Hematopoietic multipotent progenitor cell (in vitro differentiated cells): ENCODE measurements around the gene CDC7. TPM values are rescaled to one million over a fixed set of nuclear protein-coding genes. Genes with fewer than 3 reads are reported as not detected.
A peak's percentile ranks its signal among the peaks of the same experiment; 100 is the strongest.
"Not testable (repeated sequence)": the region's sequence is repeated elsewhere in the genome, so short reads cannot be mapped to it uniquely, and the experiment has no call there.

Source experiments
- DNase-seq, 3 donors: peaks; one replicate each; pipeline ENCODE4 v3.0.0-alpha.2; 2011 to 2015; ENCODE audit warnings: low read depth in 2 of 3, low spot score in 2 of 3
- total RNA-seq: library from RNA; depleted of rRNA; stranded (reverse); fragments of >200 nt; gene quantifications from one replicate; pipeline ENCODE4 v1.2.3, GENCODE V29; 2012

Gene CDC7
- total RNA-seq, 1 donor = 3.8 TPM

DNA sequence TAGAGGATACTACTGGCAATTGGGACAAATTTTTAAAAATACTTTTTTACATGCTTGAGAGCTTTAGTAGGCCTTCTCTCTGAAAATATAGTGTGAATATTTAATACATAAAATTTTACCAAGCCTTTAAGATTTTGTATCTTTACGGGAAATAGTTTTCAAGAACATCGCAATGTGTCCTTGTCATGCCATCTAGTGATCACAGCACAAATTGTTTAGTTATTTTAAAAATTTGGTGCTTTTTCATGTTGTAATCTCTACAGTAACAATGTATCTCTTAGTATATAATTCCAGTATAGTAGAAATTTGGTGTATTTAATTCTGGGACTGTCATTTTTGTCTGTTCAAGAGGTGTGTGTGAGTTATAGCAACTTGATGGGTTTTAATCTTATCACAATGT, 6.7 kb downstream of the CDC7 start:
- DNase-seq = peak in 1 of 3 donors; percentile 24

DNA sequence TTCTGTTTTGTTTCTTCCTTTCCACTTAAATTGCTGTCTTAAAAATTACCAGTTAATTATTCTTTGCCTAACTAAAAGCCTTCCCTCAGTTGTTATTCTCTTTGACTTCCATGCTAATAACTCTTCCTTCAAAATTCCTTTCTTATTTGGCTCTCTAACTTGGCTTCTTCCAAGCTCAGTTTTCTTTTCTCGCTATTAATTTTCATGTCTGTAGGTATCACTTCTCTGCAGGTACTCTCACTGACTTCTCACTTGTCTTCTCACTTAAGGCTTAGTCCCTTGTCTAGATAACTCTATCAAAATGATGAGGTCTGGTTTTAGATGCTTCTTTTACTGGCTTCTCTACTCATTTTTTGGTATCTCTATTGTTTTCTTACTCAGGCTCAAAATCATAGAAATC, 10.1 kb downstream of the CDC7 start:
- DNase-seq = no peak

DNA sequence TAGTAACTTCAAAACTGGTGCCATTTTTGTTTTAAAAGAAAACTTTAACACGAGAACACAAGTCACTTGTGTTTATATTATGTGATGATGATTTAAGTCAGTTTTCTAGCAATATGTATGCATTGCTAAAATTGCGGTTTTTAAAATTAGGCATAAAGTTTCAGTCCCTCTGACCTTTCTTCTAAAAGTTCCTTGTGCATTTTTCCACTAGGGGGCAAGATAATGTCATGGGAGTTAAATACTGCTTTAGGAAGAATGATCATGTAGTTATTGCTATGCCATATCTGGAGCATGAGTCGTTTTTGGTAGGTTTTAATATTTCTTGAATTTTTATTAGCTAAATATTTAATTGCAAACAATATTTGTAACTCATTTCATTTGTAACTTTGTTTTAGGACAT, 10.7 kb downstream of the CDC7 start:
- DNase-seq = peak in 1 of 3 donors; percentile 74

DNA sequence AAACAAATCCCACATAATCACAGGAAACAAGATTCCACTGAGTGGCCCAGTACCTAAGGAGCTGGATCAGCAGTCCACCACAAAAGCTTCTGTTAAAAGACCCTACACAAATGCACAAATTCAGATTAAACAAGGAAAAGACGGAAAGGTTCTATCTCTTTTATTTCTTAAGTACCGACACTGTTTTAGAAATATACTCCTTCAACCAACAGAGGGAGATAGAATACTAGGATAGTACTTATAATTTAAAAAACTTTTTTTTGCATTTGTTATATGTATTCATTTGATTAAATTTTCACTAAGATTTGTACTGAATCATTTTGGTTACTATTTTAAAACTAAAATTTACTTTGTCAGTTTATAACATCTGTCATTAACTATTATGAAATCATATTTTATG, 12.5 kb downstream of the CDC7 start:
- DNase-seq = peak in 1 of 3 donors; percentile 26

DNA sequence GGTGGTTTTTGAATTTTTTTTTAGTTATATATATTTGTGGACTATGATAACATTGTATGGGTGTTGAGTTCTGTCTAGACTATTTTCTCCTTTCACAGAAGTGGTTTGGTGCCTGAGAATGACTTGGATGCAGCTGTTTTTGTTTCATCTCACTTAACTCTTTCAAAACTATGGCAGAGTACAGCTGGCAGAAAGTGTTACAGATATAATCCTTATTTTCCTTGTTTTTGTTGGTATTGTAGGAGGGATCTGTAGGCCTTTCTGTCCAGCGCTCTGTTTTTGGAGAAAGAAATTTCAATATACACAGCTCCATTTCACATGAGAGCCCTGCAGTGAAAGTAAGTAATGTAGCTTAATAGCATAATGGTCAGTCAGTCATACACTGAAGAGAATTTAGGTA, 13.1 kb downstream of the CDC7 start:
- no peak for DNase-seq

DNA sequence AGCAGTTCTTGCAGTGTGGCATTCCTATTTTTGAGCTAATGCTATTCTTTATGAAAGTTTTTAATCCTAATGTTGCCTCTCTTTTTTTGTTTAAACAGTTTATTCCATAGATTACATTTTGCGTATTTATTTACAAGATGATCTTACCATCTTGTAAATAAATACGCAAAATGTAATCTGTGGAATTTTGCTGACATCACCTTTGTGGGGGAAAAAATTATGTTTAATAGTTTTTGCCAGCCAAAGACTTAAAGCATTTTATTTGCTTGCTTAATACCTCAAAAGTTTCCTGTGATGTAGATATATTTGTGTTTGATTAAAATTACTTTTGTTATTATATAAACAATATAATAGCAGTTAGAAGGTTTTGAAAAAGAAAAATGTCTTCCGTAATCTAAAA, 15.3 kb downstream of the CDC7 start:
- DNase-seq = no peak

DNA sequence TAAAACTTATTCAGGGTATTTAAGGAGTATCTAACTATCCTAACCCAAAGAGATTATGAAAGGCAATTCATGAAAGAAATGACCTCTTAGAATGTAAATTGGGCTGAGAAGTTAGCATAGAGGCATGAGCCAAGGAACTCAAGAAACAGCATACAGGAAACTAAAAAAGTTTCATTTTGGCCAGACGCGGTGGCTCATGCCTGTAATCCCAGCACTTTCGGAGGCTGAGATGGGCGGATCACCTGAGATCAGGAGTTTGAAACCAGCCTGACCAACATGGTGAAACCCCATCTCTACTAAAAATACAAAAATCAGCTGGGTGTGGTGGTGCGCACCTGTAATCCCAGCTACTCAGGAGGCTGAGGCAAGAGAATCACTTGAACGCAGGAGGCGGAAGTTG, 16.0 kb downstream of the CDC7 start:
- not testable (repeated sequence) for DNase-seq

DNA sequence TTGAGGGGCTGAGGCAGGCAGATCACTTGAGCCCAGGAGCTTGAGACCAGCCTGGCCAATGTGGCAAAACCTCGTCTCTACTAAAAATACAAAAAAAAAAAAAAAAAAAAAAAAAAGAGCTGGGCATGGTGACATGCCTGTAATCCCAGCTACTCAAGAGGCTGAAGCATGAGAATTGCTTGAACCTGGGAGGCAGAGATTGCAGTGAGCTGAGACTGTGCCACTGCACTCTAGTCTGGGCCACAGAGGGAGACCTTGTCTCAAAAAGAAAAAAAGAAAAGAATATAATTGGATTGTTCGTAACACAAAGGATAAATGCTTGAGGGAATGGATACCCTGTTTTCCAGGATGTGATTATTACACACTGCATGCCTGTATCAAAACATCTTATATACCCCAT, 18.5 kb downstream of the CDC7 start:
- DNase-seq = not testable (repeated sequence)

DNA sequence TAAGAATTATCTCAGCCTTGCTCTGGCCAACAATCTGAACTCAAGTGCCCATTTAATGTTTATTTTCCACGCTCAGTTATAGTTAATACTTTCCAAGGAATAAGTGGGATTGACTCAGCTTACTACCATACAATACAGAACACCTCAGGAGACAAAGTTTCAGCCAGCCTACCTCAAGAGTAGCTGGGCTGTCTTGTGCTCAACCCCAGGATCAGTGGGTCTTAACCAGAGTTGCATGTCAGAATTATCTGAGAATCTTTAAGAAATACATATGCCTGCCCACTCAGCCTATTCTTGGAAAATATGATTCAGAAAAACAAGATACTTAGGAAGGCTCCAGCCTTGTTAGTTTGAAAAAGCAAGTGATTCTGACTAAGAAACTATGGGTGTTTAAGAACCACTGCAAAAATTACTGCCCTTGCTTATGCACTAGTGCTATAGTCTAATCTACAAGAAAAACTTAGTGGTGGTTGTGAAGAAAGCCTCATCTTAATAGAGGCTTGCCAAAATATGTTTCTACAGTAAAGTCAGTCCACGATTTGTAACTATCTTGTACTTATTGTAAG, 20.4 kb downstream of the CDC7 start:
- no peak for DNase-seq

DNA sequence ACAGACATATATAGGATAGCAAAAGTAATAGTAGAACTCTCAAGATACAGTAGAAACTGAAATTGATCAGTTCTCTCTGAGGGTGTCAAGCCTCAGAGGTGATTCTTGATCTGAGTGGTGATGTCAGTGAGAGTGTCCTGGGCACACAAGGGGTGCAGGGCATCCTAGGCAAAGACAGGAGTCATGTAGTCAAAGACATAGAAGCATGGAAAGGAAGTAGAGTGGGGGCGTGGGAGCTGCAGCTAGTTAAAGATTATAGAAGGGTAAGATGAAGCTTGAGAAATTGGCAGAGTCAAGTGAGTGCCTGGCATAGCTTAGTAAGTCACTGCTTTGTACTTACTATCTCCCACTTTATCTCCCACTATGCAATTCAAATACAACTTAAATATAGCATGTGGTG, 22.8 kb downstream of the CDC7 start:
- DNase-seq = no peak

DNA sequence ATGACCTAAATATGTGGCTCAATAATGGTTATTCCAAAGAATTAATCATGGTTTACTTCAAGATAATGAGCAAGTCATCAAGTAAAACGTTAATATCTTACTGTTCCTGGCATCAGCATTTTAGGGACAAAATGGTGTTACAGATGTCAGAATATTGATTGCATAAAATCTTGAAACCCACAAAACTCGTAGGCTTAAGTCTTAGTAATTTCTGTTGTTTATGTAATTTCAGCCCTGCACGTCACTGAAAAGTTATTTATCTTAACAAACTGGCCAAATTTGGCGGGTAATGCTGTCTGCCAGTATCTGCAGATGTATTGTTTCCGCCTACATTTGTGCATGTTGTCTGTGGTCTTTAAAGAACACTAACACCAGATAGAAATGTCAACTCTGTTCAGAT, 25.8 kb downstream of the CDC7 start:
- no peak for DNase-seq

DNA sequence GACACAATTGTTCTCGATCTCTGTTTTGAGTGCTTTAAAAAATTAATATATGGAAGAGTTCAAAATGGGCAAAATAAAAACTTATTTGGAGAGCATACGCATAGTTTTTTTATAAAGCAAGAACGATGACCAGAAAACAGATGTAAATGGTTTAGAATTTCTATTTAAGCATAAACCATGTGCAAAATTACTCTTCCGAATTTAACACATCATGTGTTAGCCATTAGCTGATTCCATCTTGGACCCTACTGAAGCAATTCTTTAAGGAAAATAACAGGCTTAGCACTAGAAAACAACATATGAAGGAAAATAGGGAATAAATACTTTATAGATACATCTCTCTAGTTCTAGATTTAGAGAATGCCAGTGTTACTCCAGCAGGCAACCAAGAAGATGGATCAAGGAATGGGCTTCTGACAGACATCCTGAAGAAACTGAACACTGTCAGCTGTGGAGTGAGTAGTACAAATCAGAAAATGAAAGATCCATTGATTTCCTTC, 26.7 kb downstream of the CDC7 start:
- DNase-seq = no peak

DNA sequence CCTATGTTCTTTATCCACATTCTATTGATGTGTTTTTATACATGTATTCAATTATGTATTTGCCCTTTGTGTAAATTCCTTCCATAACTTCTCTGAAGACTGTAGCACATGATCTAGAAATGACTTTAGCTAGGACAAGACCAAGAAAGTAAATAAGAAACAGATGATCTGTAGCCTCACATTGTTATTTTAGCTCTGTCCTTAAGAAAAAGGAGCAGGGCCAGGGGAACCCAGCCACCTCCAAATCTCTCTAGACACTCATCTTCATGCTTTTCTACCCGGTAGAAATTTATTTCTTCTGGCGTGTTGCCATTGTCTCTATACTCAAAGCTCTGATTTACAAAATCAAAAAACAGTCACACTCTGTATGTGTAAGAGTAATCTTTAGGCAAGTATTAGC, 27.1 kb downstream of the CDC7 start:
- no peak for DNase-seq

DNA sequence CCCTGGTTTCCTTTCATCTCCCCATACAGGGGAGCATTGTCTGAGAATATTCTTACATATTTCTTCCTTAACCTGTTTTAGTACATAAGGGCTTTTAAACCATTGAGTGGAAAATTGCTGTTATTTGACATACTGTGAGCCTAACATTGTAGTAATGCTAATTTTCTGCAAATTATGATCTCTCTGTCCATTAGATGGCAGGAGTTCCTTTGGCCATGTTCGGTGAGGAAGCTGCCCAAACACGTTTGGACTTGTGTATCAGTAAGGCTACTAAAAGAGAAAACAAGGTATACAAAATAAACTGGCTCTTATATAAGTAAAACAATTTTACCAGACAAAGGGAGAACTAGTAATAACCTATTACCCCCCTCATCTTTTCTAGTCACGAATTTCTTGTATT, 29.2 kb downstream of the CDC7 start:
- DNase-seq = no peak

DNA sequence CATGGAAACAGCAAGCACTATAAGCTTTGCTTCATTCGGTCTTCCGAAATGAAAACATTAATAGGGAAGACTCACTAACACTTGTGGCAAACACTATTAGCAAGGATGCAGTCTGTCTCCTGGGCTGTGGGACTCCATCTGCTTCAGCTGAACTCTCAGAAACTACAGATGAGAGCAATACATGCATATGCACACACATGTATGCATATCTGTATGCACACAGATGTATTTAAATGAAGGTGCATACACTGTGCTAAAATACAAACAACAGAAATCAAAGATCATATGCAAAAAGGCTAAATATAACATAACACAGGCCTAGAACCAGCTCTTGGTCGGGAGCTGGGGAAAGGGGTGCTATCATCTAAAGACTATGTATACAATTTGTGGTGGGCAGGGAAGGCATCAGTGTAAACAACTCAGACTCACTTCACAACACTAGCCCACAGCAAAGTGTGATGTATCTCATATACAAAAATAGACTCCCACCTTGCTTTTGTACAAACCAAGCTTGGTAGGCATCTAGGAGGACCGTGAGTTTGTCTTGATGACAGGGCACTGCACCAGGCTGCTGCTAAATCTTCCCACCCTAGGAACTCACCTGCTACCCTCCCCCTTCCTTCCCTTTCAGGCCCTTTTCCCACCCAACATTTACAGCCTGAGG, 32.8 kb downstream of the CDC7 start:
- no peak for DNase-seq

DNA sequence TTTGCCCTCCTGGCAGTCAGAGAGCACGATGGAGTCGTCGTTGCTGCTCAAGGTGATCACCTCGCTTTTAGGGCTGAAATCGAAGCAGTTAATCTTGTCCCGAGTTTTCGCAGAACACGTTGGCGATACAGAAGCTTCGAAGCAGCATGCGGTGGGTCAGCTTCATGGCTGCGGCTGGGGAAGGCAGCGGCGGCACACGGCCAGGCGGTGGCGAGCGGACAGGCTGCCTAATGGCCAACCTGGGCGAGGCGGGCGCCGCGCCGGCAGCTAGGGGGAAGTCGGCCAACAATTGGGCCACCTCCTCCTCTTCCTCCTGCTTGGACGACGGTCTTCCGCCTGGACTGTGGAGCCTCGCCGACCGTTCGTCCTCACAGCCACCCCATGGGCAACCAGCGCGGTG, 34.8 kb downstream of the CDC7 start:
- no peak for DNase-seq

DNA sequence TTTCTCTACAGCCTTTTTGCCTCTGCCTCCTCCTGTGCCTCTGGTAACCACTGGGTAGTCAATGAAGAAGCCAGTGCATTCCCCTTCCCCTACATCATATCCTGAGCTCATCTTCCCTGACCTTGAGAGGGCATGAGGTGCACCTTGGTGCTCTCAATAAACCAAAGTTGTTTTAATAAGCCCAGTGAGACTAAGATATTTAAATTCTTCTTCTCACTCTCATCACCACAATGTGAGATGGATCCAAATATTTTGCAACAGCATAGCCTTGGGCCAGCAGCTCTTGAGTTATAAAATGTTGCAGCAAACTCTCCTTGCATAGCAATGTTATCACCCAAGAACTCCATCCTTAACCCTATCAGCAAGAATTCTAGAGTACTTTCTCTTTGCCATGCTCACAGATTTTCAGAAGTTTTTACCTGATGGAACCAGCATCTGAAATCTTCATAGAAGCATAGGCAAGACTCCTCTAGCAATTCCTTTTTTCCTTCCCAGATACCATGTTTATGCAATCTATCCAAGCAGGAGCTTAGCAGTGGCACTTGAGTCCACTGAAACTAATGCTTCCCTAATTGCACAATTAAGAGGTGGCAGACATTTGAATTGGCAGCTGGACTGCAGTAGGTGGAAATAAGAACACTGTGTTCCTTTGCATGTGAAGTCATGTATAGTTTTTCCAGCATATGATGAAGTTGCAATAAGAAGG, 36.8 kb downstream of the CDC7 start:
- DNase-seq = no peak

DNA sequence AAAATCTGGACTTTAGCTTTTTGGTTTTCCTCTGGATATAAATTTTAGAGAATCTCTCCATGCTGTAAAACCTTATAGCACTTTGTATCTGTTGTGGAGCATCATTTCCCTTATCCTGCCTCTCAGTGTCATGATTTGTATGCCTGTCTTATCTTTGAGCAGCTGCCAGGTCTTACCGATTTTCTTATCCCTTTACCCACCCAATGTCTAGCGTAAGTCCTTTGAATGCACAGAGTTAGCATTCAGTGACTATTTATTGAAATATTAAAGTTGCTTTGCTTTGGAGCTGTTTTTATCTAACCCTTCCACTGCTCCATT, 37.3 kb downstream of the CDC7 start:
- DNase-seq = no peak

DNA sequence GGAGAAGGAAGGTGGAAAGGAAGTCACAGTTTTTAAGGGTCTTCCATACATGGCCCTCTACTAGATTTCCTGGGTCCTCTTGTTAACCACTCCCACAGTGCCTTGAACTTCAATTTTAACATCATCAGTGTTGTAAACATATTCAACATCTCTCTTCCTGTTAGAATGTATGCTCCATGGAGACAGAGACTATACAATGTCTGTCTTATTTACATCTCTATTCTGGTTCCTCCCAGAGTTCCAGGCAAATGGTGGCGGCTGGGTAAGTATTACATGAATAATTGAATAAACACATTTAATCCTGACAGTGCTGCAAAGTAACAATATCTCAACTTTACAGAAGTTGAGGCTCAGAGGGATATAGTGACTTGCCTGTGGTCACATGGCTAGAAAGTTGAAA, 40.3 kb downstream of the CDC7 start:
- DNase-seq = no peak

DNA sequence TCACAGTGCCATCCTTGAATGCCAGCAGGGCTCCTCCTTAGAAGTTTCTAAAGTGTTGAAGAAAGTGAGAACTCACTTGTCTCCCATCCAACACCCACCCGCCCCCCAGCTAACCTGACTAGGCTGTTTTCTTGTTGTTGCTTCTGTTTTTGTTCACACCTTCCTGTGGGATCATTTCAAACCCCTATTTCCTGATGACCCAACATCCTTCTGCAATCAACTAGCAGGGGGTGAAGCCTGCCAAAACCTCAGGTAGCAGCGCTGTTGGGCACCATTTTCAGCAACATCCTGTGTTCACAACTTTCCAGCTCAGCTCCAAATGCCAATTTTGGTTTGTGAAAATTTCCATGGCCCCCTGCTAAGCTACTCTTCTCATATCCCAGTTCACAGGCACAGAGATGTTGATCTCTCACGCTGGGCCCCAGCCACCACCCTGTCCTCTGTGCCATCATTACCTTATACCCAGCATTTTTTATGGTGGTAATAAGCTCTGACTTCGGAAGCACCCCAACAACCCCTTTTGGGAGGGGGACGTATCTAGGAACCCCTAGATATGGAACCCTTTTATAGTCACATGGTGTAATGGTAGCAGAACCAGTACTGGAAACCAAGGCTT, 41.4 kb downstream of the CDC7 start:
- DNase-seq = no peak

DNA sequence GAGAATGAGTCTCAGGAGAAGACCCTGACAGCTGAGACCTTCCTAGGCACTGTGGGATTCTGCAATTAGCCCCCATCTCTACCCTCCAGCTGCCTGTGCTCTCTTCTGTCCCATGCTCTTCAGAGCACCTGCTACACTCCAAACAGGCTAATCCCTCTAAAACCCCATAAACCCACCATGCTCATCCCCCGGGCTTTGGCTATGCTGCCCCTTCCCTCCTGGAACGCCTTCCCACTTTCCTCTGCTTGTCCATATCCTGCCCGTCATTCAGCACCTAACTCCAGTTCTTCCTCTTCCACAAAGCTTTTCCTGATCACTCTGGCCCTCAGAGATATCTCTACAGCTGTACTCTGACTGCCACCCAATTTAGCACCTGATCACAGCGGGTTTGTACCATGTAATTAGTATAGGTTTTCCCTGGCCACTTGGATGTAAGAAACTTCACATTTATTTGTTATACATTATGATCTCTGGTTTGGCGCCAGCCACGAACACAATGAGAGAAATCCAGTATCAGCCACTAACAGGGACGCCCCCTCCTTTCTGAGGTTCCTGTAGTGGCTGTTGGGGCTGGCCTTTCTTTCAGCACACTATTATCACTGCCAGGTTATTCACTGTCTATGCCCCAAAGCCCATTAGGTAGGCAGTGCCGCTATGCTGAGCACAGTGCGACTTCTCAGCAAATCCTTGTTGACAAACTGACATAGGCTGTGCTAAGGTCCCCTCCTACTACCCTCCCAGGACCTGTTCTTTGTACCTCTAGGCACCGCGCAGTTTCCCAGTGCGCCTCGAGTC, 45.1 kb downstream of the CDC7 start:
- DNase-seq = no peak
